ENCODE data around the gene SATB1.
A peak's percentile ranks its signal among the peaks of the same experiment; 100 is the strongest.

Gene SATB1

GRCh38 chr3:18396428-18396827 lies 28.7 kb downstream of the SATB1 start:
- no peak for DNase-seq

- no peak for DNase-seq
Measured at GRCh38 chr3:18394384-18394995, 30.6 kb downstream of the SATB1 start.

- no peak for DNase-seq
Measured at GRCh38 chr3:18393906-18394305, 31.2 kb downstream of the SATB1 start.

- DNase-seq = no peak
Measured at GRCh38 chr3:18390024-18390660, 35.0 kb downstream of the SATB1 start.

GRCh38 chr3:18389108-18389733 lies 35.9 kb downstream of the SATB1 start:
- DNase-seq = peak in 1 of 2 experiments; percentile 12

- DNase-seq = no peak
Measured at GRCh38 chr3:18386274-18386890, 38.8 kb downstream of the SATB1 start.

- DNase-seq = no peak
Measured at GRCh38 chr3:18385706-18386105, 39.4 kb downstream of the SATB1 start.

- DNase-seq = no peak
Measured at GRCh38 chr3:18382760-18383369, 42.3 kb downstream of the SATB1 start.

GRCh38 chr3:18379647-18380046 lies 45.5 kb downstream of the SATB1 start:
- DNase-seq = no peak

- no peak for DNase-seq
Measured at GRCh38 chr3:18378218-18378617, 46.9 kb downstream of the SATB1 start.

GRCh38 chr3:18376682-18377081 lies 48.5 kb downstream of the SATB1 start:
- no peak for DNase-seq

GRCh38 chr3:18372786-18373405 lies 52.2 kb downstream of the SATB1 start:
- DNase-seq = no peak

GRCh38 chr3:18370672-18371071 lies 54.5 kb downstream of the SATB1 start:
- DNase-seq = no peak

- no peak for DNase-seq
Measured at GRCh38 chr3:18369551-18370185, 55.5 kb downstream of the SATB1 start.

GRCh38 chr3:18366258-18366657 lies 58.9 kb downstream of the SATB1 start:
- DNase-seq = no peak

GRCh38 chr3:18363338-18363737 lies 61.8 kb downstream of the SATB1 start:
- DNase-seq = no peak

- DNase-seq = no peak
Measured at GRCh38 chr3:18357747-18358146, 67.4 kb downstream of the SATB1 start.

- DNase-seq = no peak
Measured at GRCh38 chr3:18355832-18356231, 69.3 kb downstream of the SATB1 start.

- no peak for DNase-seq
Measured at GRCh38 chr3:18354701-18355100, 70.4 kb downstream of the SATB1 start.

GRCh38 chr3:18351823-18352744 lies 73.1 kb downstream of the SATB1 start:
- no peak for DNase-seq

- DNase-seq = no peak
Measured at GRCh38 chr3:18351069-18351628, 74.0 kb downstream of the SATB1 start.
